Stomach smooth muscle (tissue), 2 donors: Measurements from ENCODE around the gene SLC44A5.
"Not testable (repeated sequence)": the region's sequence is repeated elsewhere in the genome, so short reads cannot be mapped to it uniquely, and the experiment has no call there.

Experiments
- H3K27ac ChIP-seq: one replicate; pipeline ENCODE4 v1.7.0; 2013; ENCODE audit warnings: mild to moderate bottlenecking, low read length, inconsistent platforms
- H3K27me3 ChIP-seq, 2 donors: one replicate each; pipeline ENCODE4 v1.7.0; 2013; ENCODE audit warnings: low read length in 2 of 2; ENCODE audit not compliant: insufficient read depth in 2 of 2, control insufficient read depth in 1 of 2
- H3K36me3 ChIP-seq, 2 donors: one replicate each; pipeline ENCODE4 v1.7.0; 2013; ENCODE audit warnings: low read length in 2 of 2; ENCODE audit not compliant: control insufficient read depth in 2 of 2, insufficient read depth in 2 of 2
- H3K4me1 ChIP-seq: one replicate; pipeline ENCODE4 v1.7.0; 2013; ENCODE audit warnings: low read length; ENCODE audit not compliant: control insufficient read depth, insufficient read depth
- H3K4me3 ChIP-seq, 2 donors: one replicate each; pipeline ENCODE4 v1.7.0; 2013; ENCODE audit warnings: low read length in 2 of 2
- H3K9ac ChIP-seq, 2 donors: one replicate each; pipeline ENCODE4 v1.7.0; 2013; ENCODE audit warnings: low read length in 2 of 2, mild to moderate bottlenecking in 1 of 2
- H3K9me3 ChIP-seq, 2 donors: one replicate each; pipeline ENCODE4 v1.7.0; 2013; ENCODE audit warnings: low read length in 2 of 2; ENCODE audit not compliant: control insufficient read depth in 2 of 2
- donor health status: healthy.
- donor health status: Pancreatic carcinoma.

The SLC44A5 gene

GRCh38 chr1:75202751-75203150 lies 408.2 kb downstream of the SLC44A5 start:
- no peaks in the 10 kb centered on the region for H3K4me1 ChIP-seq
- H3K9me3 ChIP-seq, result no peaks in the 10 kb centered on the region
- H3K27ac ChIP-seq, result no peak overlapping the region
- peaks cover 0 to 3% of the 10 kb centered on the region in 2 donors for H3K27me3 ChIP-seq
- H3K9ac ChIP-seq, result no peak overlapping the region
- H3K4me3 ChIP-seq, result no peak overlapping the region
- no peaks in the 10 kb centered on the region for H3K36me3 ChIP-seq

DNA sequence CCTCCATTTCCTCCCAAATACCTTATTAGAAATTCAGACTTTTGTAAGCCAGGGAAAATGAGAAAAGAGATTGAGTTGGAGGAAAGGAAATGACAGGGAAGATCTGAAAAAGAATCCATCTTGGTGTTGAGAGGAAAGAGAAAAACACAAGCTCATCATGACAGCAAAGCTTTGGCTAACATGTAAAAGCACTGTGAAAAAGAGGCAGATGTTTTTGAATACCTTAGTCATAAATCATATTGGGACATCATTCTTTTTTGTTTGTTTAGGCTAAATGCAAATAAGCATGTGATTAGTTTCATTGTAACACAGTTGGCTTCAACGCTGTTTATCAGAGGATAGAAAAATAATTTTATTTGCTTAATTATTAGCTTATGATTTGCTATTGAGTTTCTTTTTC lies 412.2 kb downstream of the SLC44A5 start:
- Histone ChIP-seq H3K9me3 (no peaks in the 10 kb centered on the region), H3K4me1 (no peaks in the 10 kb centered on the region), H3K27me3 (peaks cover 0 to 3% of the 10 kb centered on the region in 2 donors), H3K4me3 (no peak overlapping the region), H3K27ac (no peak overlapping the region), H3K36me3 (no peaks in the 10 kb centered on the region), H3K9ac (no peak overlapping the region)

- H3K27me3 ChIP-seq, result peaks cover 0 to 3% of the 10 kb centered on the region in 2 donors
- H3K9ac ChIP-seq, result no peak overlapping the region
- H3K36me3 ChIP-seq, result no peaks in the 10 kb centered on the region
- no peaks in the 10 kb centered on the region for H3K9me3 ChIP-seq
- no peak overlapping the region for H3K27ac ChIP-seq
- H3K4me3 ChIP-seq, result no peak overlapping the region
- H3K4me1 ChIP-seq, result no peaks in the 10 kb centered on the region
Measured at GRCh38 chr1:75198163-75198562, 412.8 kb downstream of the SLC44A5 start.

GRCh38 chr1:75188892-75189291 lies 422.0 kb downstream of the SLC44A5 start:
- no peak overlapping the region for H3K9ac ChIP-seq
- H3K27me3 ChIP-seq, result no peaks in the 10 kb centered on the region
- H3K36me3 ChIP-seq, result no peaks in the 10 kb centered on the region
- H3K4me3 ChIP-seq, result no peak overlapping the region
- no peaks in the 10 kb centered on the region for H3K9me3 ChIP-seq
- no peak overlapping the region for H3K27ac ChIP-seq
- no peaks in the 10 kb centered on the region for H3K4me1 ChIP-seq

- not testable (repeated sequence) for H3K4me3 ChIP-seq, H3K27ac ChIP-seq, H3K36me3 ChIP-seq, H3K4me1 ChIP-seq, H3K27me3 ChIP-seq, H3K9me3 ChIP-seq, H3K9ac ChIP-seq
Measured at GRCh38 chr1:75181214-75181955, 429.5 kb downstream of the SLC44A5 start.

GRCh38 chr1:75174031-75174760 lies 436.7 kb downstream of the SLC44A5 start:
- H3K27me3 ChIP-seq, result no peaks in the 10 kb centered on the region

GRCh38 chr1:75172556-75172955 lies 438.4 kb downstream of the SLC44A5 start:
- Histone ChIP-seq H3K9ac (no peak overlapping the region), H3K36me3 (no peaks in the 10 kb centered on the region), H3K9me3 (no peaks in the 10 kb centered on the region), H3K27me3 (no peaks in the 10 kb centered on the region), H3K4me1 (no peaks in the 10 kb centered on the region), H3K4me3 (no peak overlapping the region), H3K27ac (no peak overlapping the region)

More at GRCh38 chr1:75174031-75174760, 436.7 kb downstream of the SLC44A5 start:
- H3K4me3 ChIP-seq, result no peak overlapping the region
- no peak overlapping the region for H3K9ac ChIP-seq
- H3K9me3 ChIP-seq, result no peaks in the 10 kb centered on the region
- H3K4me1 ChIP-seq, result no peaks in the 10 kb centered on the region
- H3K27ac ChIP-seq, result no peak overlapping the region
- no peaks in the 10 kb centered on the region for H3K36me3 ChIP-seq

DNA sequence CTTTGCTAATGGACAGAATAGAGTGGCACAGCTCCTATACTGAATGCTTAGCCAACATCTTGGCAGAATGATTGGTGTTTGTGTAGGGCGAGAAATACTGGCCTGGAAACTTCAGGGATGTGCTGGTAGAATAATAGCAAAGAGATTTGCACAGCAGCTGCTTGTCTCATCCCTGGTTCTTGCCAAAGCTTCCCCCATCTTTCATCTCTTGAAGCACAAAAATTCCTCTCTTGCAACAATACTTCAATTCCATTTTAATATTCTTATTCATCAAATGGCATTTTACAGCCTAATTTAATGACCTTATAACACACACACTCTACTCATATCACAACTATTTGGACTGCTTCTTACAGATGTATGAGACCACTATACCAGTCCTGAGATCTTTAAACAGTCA lies 439.0 kb downstream of the SLC44A5 start:
- no peaks in the 10 kb centered on the region for H3K27me3 ChIP-seq
- no peak overlapping the region for H3K4me3 ChIP-seq
- no peaks in the 10 kb centered on the region for H3K9me3 ChIP-seq
- no peak overlapping the region for H3K9ac ChIP-seq
- no peaks in the 10 kb centered on the region for H3K36me3 ChIP-seq
- H3K27ac ChIP-seq, result no peak overlapping the region
- no peaks in the 10 kb centered on the region for H3K4me1 ChIP-seq

- Histone ChIP-seq H3K27ac (no peak overlapping the region), H3K9me3 (no peaks in the 10 kb centered on the region), H3K9ac (no peak overlapping the region), H3K4me3 (no peak overlapping the region), H3K4me1 (no peaks in the 10 kb centered on the region), H3K36me3 (no peaks in the 10 kb centered on the region), H3K27me3 (no peaks in the 10 kb centered on the region)
Measured at GRCh38 chr1:75170981-75171380, 439.9 kb downstream of the SLC44A5 start.

DNA sequence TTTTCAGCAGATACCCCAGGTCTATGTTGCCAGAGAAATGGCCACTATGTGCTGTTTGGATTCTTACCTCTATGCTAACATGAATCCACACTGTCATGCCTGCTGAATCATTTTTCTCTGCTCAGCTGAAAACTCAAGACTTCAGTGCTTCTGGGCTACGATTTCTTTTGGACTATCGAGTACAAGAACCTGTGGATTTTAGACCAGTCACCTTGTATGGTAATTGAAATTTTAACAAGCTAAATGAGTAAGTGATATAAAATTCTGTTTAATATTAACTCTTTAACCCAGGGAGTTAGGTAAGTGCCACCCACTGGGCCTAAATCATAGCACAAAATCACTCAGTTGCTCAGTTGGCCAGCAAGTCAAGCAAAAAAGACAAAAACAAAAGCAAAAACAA lies 440.9 kb downstream of the SLC44A5 start:
- H3K4me1 ChIP-seq, result no peaks in the 10 kb centered on the region
- H3K27ac ChIP-seq, result no peak overlapping the region
- H3K4me3 ChIP-seq, result no peak overlapping the region
- no peaks in the 10 kb centered on the region for H3K27me3 ChIP-seq
- H3K36me3 ChIP-seq, result no peaks in the 10 kb centered on the region
- H3K9me3 ChIP-seq, result no peaks in the 10 kb centered on the region
- no peak overlapping the region for H3K9ac ChIP-seq

- H3K9me3 ChIP-seq, result no peaks in the 10 kb centered on the region
- H3K4me1 ChIP-seq, result no peaks in the 10 kb centered on the region
- no peaks in the 10 kb centered on the region for H3K27me3 ChIP-seq
- no peak overlapping the region for H3K27ac ChIP-seq
- no peak overlapping the region for H3K9ac ChIP-seq
- no peaks in the 10 kb centered on the region for H3K36me3 ChIP-seq
- H3K4me3 ChIP-seq, result no peak overlapping the region
Measured at GRCh38 chr1:75166821-75167220, 444.1 kb downstream of the SLC44A5 start.
